ENCODE data around the gene SPATA45.
A peak's percentile ranks its signal among the peaks of the same experiment; 100 is the strongest.

The SPATA45 gene

DNA sequence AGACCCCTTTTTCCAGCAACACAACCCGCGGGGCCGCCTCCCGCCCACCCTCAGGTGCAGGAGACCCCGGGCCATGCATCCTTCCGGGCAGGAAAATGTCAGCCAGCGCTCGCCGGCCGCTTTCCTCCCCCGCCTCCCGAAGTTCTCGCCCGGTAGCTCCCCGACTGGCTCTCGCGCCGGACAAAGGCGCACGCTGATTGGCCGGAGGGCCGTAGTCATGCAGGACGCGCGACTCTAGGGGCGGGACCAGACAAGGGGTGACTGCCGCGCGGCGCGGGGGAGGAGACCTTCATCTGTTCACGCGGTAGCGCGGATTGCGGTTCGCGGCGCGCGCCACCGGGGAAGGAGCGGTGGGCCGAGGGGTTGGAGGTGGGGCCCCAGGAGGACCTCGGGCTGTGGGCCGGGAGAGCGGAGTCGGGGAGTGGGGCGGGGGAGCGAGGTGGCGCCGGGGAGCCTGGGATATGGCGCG lies 10.6 kb upstream of the SPATA45 start, which contains the start of gene FLVCR1 (continued):
- TF ChIP-seq, protein P1, sequence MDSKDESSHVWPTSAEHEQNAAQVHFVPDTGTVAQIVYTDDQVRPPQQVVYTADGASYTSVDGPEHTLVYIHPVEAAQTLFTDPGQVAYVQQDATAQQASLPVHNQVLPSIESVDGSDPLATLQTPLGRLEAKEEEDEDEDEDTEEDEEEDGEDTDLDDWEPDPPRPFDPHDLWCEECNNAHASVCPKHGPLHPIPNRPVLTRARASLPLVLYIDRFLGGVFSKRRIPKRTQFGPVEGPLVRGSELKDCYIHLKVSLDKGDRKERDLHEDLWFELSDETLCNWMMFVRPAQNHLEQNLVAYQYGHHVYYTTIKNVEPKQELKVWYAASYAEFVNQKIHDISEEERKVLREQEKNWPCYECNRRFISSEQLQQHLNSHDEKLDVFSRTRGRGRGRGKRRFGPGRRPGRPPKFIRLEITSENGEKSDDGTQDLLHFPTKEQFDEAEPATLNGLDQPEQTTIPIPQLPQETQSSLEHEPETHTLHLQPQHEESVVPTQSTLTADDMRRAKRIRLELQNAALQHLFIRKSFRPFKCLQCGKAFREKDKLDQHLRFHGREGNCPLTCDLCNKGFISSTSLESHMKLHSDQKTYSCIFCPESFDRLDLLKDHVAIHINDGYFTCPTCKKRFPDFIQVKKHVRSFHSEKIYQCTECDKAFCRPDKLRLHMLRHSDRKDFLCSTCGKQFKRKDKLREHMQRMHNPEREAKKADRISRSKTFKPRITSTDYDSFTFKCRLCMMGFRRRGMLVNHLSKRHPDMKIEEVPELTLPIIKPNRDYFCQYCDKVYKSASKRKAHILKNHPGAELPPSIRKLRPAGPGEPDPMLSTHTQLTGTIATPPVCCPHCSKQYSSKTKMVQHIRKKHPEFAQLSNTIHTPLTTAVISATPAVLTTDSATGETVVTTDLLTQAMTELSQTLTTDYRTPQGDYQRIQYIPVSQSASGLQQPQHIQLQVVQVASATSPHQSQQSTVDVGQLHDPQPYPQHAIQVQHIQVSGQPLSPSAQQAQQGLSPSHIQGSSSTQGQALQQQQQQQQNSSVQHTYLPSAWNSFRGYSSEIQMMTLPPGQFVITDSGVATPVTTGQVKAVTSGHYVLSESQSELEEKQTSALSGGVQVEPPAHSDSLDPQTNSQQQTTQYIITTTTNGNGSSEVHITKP (tag by site-specific recombination; IDR thresholded peaks at IDR 0.05) = peak; percentile 63; the same call in 1 of the 2 replicates
- no peak for TF ChIP-seq ZBTB49 (tag by site-specific recombination; IDR thresholded peaks at IDR 0.05; ENCODE audit: low read depth)
- no peak for TF ChIP-seq ZNF121 (tag by site-specific recombination; IDR thresholded peaks at IDR 0.05)
- no peak for TF ChIP-seq ZNF157 (tag by site-specific recombination; IDR thresholded peaks at IDR 0.05)
- no peak for TF ChIP-seq HOXC10 (CRISPR knock-in tag; IDR thresholded peaks at IDR 0.05)
- no peak for TF ChIP-seq ZNF239 (tag by site-specific recombination; IDR thresholded peaks at IDR 0.05)
- no peak for TF ChIP-seq ZNF16 (tag by site-specific recombination; IDR thresholded peaks at IDR 0.05; ENCODE audit: low read depth)
- no peak for TF ChIP-seq ZNF138 (tag by site-specific recombination; IDR thresholded peaks at IDR 0.05; ENCODE audit: borderline replicate concordance)
- no peak for TF ChIP-seq ZNF211 (tag by site-specific recombination; IDR thresholded peaks at IDR 0.05; ENCODE audit: low read depth)
- TF ChIP-seq PRDM4 (tag by site-specific recombination; IDR thresholded peaks at IDR 0.05) = no peak
- TF ChIP-seq ZNF112 (tag by site-specific recombination; IDR thresholded peaks at IDR 0.05) = no peak
- no peak for TF ChIP-seq ZNF37A (tag by site-specific recombination; IDR thresholded peaks at IDR 0.05)
- peak; percentile 86 for TF ChIP-seq ZNF76 (tag by site-specific recombination; IDR thresholded peaks at IDR 0.05; ENCODE audit: borderline replicate concordance, low read depth)
- no peak for TF ChIP-seq ZNF433 (tag by site-specific recombination; IDR thresholded peaks at IDR 0.05; ENCODE audit: low read depth)
- TF ChIP-seq KLF7 (tag by site-specific recombination; IDR thresholded peaks at IDR 0.05; ENCODE audit: borderline replicate concordance) = no peak; the same call in 1 of the 2 replicates
- no peak for TF ChIP-seq ZFP41 (tag by site-specific recombination; IDR thresholded peaks at IDR 0.05; ENCODE audit: borderline replicate concordance)
- peak; percentile 81 for TF ChIP-seq ZFP69B (tag by site-specific recombination; IDR thresholded peaks at IDR 0.05)
- TF ChIP-seq ZNF785 (tag by site-specific recombination; IDR thresholded peaks at IDR 0.05) = no peak
- TF ChIP-seq, protein P2, sequence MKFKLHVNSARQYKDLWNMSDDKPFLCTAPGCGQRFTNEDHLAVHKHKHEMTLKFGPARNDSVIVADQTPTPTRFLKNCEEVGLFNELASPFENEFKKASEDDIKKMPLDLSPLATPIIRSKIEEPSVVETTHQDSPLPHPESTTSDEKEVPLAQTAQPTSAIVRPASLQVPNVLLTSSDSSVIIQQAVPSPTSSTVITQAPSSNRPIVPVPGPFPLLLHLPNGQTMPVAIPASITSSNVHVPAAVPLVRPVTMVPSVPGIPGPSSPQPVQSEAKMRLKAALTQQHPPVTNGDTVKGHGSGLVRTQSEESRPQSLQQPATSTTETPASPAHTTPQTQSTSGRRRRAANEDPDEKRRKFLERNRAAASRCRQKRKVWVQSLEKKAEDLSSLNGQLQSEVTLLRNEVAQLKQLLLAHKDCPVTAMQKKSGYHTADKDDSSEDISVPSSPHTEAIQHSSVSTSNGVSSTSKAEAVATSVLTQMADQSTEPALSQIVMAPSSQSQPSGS (tag by site-specific recombination; IDR thresholded peaks at IDR 0.05; ENCODE audit: low read depth) = no peak
- TF ChIP-seq PRDM6 (tag by site-specific recombination; IDR thresholded peaks at IDR 0.05) = no peak
- TF ChIP-seq ZNF621 (tag by site-specific recombination; IDR thresholded peaks at IDR 0.05) = no peak
- TF ChIP-seq HOXD13 (CRISPR knock-in tag; IDR thresholded peaks at IDR 0.05; ENCODE audit: borderline replicate concordance) = no peak
- TF ChIP-seq, protein P3, sequence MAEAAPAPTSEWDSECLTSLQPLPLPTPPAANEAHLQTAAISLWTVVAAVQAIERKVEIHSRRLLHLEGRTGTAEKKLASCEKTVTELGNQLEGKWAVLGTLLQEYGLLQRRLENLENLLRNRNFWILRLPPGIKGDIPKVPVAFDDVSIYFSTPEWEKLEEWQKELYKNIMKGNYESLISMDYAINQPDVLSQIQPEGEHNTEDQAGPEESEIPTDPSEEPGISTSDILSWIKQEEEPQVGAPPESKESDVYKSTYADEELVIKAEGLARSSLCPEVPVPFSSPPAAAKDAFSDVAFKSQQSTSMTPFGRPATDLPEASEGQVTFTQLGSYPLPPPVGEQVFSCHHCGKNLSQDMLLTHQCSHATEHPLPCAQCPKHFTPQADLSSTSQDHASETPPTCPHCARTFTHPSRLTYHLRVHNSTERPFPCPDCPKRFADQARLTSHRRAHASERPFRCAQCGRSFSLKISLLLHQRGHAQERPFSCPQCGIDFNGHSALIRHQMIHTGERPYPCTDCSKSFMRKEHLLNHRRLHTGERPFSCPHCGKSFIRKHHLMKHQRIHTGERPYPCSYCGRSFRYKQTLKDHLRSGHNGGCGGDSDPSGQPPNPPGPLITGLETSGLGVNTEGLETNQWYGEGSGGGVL (tag by site-specific recombination; IDR thresholded peaks at IDR 0.05) = no peak
- no peak for TF ChIP-seq ZNF2 (tag by site-specific recombination; IDR thresholded peaks at IDR 0.05)
- no peak for TF ChIP-seq ZNF311 (tag by site-specific recombination; IDR thresholded peaks at IDR 0.05; ENCODE audit: borderline replicate concordance)
- 0 out of 2 replicates have a peak, but pooled peaks have one; percentile 32 for TF ChIP-seq ZNF580 (tag by site-specific recombination; IDR thresholded peaks at IDR 0.05)
- TF ChIP-seq KLF8 (tag by site-specific recombination; IDR thresholded peaks at IDR 0.05) = peak; percentile 64; the same call in 1 of the 2 replicates
